Measurements from ENCODE around the gene ERCC2. TPM values are rescaled to one million over a fixed set of nuclear protein-coding genes. Genes with fewer than 3 reads are reported as not detected.

The ERCC2 gene
- total and polyA plus RNA-seq, 2 of the 8 experiments (the other 6 are each of a cell fraction or from before 2014, with no cell fraction given): 107 to 117 TPM

- DNase-seq (ENCODE audit: low read depth in 1 of 2, low spot score in 2 of 2) (no peak), FAIRE-seq (no peak)
- Histone ChIP-seq H4K20me1 (replicated peaks in 1 of 2; ENCODE audit: control insufficient read depth in 1 of 2, insufficient read depth in 2 of 2, low read length in 2 of 2) (peaks cover 5 to 13% of the 10 kb centered on the region in 2 experiments), H2AFZ (ENCODE audit: low read length) (no peak overlapping the region), H2BK12ac (ENCODE audit: low read depth, low read length) (no peak overlapping the region), H4K8ac (ENCODE audit: extremely low read depth, insufficient read depth, low read length) (no peak overlapping the region), H3K23me2 (ENCODE audit: low read depth, low read length) (0 out of 2 replicates have a peak, but pooled peaks cover 2% of the 10 kb centered on the region), H3K18ac (ENCODE audit: extremely low read depth, low read length) (no peak overlapping the region), H3K9ac (replicated peaks in 1 of 4; ENCODE audit: extremely low read depth in 1 of 4, low read depth in 3 of 4, low read length in 3 of 4) (0 out of 7 replicates have a peak overlapping the region, but pooled peaks of 1 of the 4 experiments have one; percentile 32), H4K91ac (replicated peaks; ENCODE audit: insufficient read length, low read length) (no peak overlapping the region), H3K14ac (ENCODE audit: insufficient read length) (no peak overlapping the region), H2BK15ac (ENCODE audit: low read length) (no peak overlapping the region), H3K27ac (ENCODE audit: low read depth, low read length) (no peak overlapping the region), H3K4me1 (replicated peaks in 1 of 4; ENCODE audit: control insufficient read depth in 3 of 4, insufficient read depth in 4 of 4, low read length in 3 of 4) (peaks cover 0 to 3% (median 0%) of the 10 kb centered on the region in 4 experiments; a peak in 4 of 7 replicates), H2AK5ac (ENCODE audit: low read depth, low read length) (no peak overlapping the region), H3K27me3 (replicated peaks in 1 of 4; ENCODE audit: control insufficient read depth in 3 of 4, extremely low read depth in 1 of 4, insufficient read depth in 3 of 4, low read length in 3 of 4) (no peaks in the 10 kb centered on the region), H3K4me2 (ENCODE audit: insufficient read depth in 1 of 2, low read depth in 2 of 2, low read length in 2 of 2) (peak overlapping the region; percentile 29 to 86), H2BK120ac (replicated peaks; ENCODE audit: low read depth, low read length) (no peak overlapping the region), H3K79me2 (ENCODE audit: control insufficient read depth in 1 of 2, insufficient read depth in 2 of 2, low read length in 2 of 2) (peaks cover 0 to 14% of the 10 kb centered on the region in 2 experiments; a peak in 1 of 4 replicates), H3K36me3 (ENCODE audit: control insufficient read depth in 2 of 4, insufficient read depth in 4 of 4, low read length in 3 of 4) (peaks cover 3 to 34% (median 14%) of the 10 kb centered on the region in 4 experiments; a peak in 6 of 8 replicates), H2BK5ac (ENCODE audit: low read depth, low read length) (no peak overlapping the region), H3K9me3 (ENCODE audit: insufficient read depth in 2 of 2, low read depth in 1 of 2, low read length in 1 of 2) (no peaks in the 10 kb centered on the region), H3K56ac (replicated peaks; ENCODE audit: insufficient read length, low read depth, low read length) (no peak overlapping the region), H3K23ac (ENCODE audit: insufficient read length) (no peak overlapping the region), H3K79me1 (ENCODE audit: low read depth, low read length) (peaks cover 6% of the 10 kb centered on the region; the same call in 1 of the 2 replicates), H3K4ac (replicated peaks; ENCODE audit: insufficient read length, low read depth, low read length) (no peak overlapping the region), H3K4me3 (ENCODE audit: extremely low read depth in 1 of 4, insufficient read depth in 2 of 4, low read depth in 3 of 4, low read length in 4 of 4) (peak overlapping the region in 2 of 4 experiments; percentile 2 to 93; a peak in 2 of 8 replicates), H2BK20ac (ENCODE audit: low read length) (no peak overlapping the region), H4K5ac (ENCODE audit: insufficient read length, low read depth, low read length) (no peak overlapping the region)
- WGBS, 2 experiments (ENCODE audit: extremely low coverage in 1 of 2, insufficient coverage in 1 of 2, insufficient read length in 1 of 2, insufficient replicate concordance in 2 of 2, low coverage in 1 of 2, low lambda C conversion rate in 2 of 2, missing lambda C conversion rate in 1 of 2): 89% methylated on average over 11 of the region's 11 CpGs; no CpG with 5 or more reads in 1 of the 2 experiments
- ChIA-PET POLR2A (ENCODE audit: partially characterized antibody) (interaction anchor here (0.7 to 5.8 kb wide), 7 partner anchors 8 to 80 kb away, joined by 3 to 36 read pairs (median 5); no protein-coding TSS in a partner anchor), CTCF (ENCODE audit: partially characterized antibody) (interaction anchor here (0.5 to 2.5 kb wide), 10 partner anchors 13 to 295 kb away, joined by 3 to 9 read pairs (median 4); partner anchors contain the start of gene PPP1R13L)
- no peak for TF ChIP-seq JUN (IDR thresholded peaks at IDR 0.05; ENCODE audit: low read depth, low read length)
- no peak for TF ChIP-seq TBP (IDR thresholded peaks at IDR 0.05; ENCODE audit: low read depth, low read length)
- TF ChIP-seq TCF12 (IDR thresholded peaks at IDR 0.05; ENCODE audit: low read depth, low read length): no peak
- TF ChIP-seq RAD21 (IDR thresholded peaks at IDR 0.05 in 1 of 2, conservative IDR thresholded peaks at IDR 0.05 in 1 of 2; ENCODE audit: low read depth in 2 of 2, low read length in 2 of 2): peak; percentile 16 to 35; a peak in 2 of 4 replicates
- no peak for TF ChIP-seq CBX8 (IDR thresholded peaks at IDR 0.05; ENCODE audit: borderline replicate concordance, low read depth, low read length)
- peak; percentile 23 to 37 (median 26); a peak in 3 of 4 replicates for TF ChIP-seq CTCF (IDR thresholded peaks at IDR 0.05; ENCODE audit: control extremely low read depth in 1 of 3, insufficient read depth in 1 of 3, low read depth in 1 of 3, low read length in 3 of 3)
- no peak for TF ChIP-seq POLR2A (IDR thresholded peaks at IDR 0.05; ENCODE audit: control extremely low read depth in 1 of 2, low read depth in 2 of 2, low read length in 2 of 2)
- TF ChIP-seq CTBP2 (IDR thresholded peaks at IDR 0.05; ENCODE audit: borderline replicate concordance, insufficient read depth, insufficient read length, low read length): no peak
- TF ChIP-seq SUZ12 (IDR thresholded peaks at IDR 0.05; ENCODE audit: low read length): no peak
Observed at GRCh38 chr19:45368737-45369340, 1.5 kb downstream of the ERCC2 start.
